Stimulated activated CD4-positive, alpha-beta T cell treated with anti-CD3 and anti-CD28 coated beads, Interleukin-15, amount 100 ng/mL, for 24 hours (primary cell): ENCODE measurements around the gene GABRP.
"Not testable (repeated sequence)": the region's sequence is repeated elsewhere in the genome, so short reads cannot be mapped to it uniquely, and the experiment has no call there.

ENCODE experiments used
- DNase-seq: peaks from one replicate; pipeline ENCODE4 v3.0.0-alpha.2; 2020

The GABRP gene

GRCh38 chr5:170795154-170795553, 11.6 kb downstream of the GABRP start:
- no peak for DNase-seq

GRCh38 chr5:170805666-170806065, 22.1 kb downstream of the GABRP start:
- DNase-seq, result no peak

DNA sequence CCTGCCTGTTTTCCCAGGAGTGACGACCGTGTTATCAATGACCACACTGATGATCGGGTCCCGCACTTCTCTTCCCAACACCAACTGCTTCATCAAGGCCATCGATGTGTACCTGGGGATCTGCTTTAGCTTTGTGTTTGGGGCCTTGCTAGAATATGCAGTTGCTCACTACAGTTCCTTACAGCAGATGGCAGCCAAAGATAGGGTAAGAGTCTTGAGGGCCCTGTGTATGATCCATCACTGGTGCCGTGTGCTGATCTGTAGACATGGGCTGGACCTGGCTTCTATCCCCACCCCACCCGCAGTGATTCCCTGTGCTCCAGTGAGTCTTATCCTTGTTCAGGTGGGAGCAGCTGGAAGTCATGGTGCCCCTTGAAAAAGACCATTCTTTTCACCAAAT, 26.0 kb downstream of the GABRP start:
- DNase-seq, result no peak

DNA sequence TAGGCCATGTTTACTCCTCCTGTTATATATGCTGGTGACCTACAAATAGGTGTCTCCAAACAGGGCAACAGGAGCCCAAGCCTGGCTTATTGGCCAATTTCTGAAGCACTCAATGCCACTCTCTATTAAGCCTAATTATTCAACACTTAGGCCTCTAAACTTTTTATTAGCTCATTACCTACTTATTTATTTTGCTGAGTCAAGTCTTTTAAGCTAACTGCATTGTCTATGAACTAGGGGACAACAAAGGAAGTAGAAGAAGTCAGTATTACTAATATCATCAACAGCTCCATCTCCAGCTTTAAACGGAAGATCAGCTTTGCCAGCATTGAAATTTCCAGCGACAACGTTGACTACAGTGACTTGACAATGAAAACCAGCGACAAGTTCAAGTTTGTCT, 28.2 kb downstream of the GABRP start:
- no peak for DNase-seq

- no peak for DNase-seq
Measured at GRCh38 chr5:170813231-170813630, 29.7 kb downstream of the GABRP start.

GRCh38 chr5:170817195-170817594, 33.7 kb downstream of the GABRP start:
- no peak for DNase-seq

- no peak for DNase-seq
Measured at GRCh38 chr5:170818232-170818631, 34.7 kb downstream of the GABRP start.

- DNase-seq, result no peak
Measured at GRCh38 chr5:170819824-170820223, 36.3 kb downstream of the GABRP start.

- no peak for DNase-seq
Measured at GRCh38 chr5:170821257-170821800, 37.8 kb downstream of the GABRP start.

DNA sequence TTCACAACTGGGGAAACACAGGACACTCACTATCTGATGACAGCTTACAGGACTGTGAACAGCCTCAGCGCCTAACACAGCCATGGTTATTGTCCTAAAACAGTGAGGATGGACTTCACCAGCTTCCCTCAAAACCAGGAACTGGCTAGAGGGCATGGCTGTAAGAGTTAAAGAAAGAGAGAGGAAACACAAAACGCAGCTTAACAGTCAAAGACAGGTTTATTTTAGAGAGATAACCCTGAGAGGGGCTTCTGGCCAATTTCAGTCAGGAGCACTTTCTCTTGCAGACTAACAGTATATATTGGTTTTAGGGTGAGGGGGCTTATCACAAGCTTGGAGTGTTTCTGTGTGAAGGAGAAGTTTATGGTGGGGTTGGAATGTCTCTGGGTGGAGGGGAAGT, 42.6 kb downstream of the GABRP start:
- no peak for DNase-seq

- no peak for DNase-seq
Measured at GRCh38 chr5:170832241-170832640, 48.7 kb downstream of the GABRP start.

DNA sequence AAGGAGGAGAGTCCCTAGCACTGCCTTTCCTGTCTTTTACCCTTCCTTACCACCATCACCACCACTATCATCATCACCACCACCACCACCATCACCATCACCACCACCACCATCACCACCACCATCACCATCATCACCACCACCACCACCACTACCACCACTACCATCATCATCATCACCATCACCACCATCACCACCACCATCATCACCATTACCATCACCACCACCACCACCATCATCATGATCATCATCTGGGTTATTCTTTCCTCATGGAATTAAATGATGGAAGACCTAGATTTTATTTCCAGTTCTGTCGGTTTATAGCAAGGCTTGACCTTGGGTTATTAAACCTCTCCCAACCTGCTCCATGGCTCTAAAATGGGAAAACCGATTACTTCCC, 50.5 kb downstream of the GABRP start:
- not testable (repeated sequence) for DNase-seq

- no peak for DNase-seq
Measured at GRCh38 chr5:170836226-170836625, 52.7 kb downstream of the GABRP start.

GRCh38 chr5:170843870-170844269, 60.3 kb downstream of the GABRP start:
- DNase-seq, result no peak

- DNase-seq, result no peak
Measured at GRCh38 chr5:170844651-170845050, 61.1 kb downstream of the GABRP start.

DNA sequence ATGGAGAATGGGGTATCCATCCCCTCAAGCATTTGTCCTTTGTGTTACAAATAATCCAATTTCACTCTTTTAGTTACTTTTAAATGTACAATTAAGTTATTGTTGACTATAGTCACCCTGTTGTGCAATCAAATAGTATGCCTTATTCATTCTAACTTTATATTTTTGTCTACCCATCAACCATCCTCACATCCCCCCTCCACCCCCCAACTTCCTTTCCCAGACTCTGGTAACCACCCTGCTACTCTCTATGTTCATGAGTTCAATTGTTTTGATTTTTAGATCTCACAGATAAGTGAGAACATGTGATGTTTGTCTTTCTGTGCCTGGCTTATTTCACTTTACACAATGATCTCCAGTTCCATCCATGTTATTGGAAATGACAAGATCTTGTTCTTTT, 62.9 kb downstream of the GABRP start:
- no peak for DNase-seq

DNA sequence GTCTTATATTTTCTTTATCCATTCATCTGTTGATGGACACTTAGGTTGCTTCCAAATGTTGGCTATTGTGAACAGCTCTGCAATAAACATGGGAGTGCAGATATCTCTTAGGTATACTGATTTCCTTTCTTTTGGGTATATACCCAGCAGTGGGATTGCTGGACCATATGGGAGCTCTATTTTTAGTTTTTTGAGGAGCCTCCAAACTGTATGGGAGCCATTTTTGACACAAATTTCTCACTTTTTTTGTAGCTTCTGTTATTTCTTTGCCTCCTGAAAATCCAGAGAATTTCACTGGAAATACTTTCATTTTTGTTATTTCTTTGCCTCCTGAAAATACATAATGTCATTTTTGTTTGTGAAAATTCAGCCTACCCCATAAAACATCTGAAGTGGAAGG, 63.3 kb downstream of the GABRP start:
- DNase-seq, result no peak

DNA sequence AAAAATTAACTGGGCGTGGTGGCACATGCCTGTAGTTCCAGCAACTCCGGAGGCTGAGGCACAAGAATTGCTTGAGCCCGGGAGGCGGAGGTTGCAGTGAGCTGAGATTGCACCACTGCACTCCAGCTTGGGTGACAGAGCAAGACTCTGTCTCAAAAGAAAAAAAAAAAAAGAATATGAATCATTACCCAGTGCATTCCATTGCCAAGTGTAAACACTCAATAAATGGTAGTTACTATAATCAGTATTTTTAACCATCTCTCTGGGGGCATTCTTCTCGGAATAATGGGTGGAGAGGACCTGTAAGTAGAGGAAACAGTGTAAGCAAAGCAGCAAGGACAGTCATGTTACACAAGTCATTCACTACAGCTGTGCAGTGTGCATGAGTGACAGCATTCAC, 64.5 kb downstream of the GABRP start:
- no peak for DNase-seq

DNA sequence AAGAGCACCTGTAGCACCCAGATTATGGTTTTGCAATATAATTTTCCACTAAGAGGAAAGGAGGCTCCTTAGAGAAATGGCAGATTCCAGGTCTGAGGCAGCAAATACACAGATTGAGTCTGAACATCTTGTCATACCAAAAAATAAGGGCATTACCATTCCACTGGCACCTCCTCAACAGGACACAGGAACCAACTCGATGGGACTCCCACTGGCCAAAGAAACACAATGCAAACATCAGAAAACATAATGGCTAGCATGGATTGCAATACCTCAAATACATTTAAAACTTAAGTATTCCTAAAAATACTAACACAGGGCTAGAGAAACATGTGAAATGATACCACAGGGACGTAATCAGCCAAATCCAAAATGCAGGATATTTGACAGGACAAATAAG, 65.8 kb downstream of the GABRP start:
- DNase-seq, result no peak

GRCh38 chr5:170854566-170854965, 71.0 kb downstream of the GABRP start:
- no peak for DNase-seq

GRCh38 chr5:170857066-170857465, 73.5 kb downstream of the GABRP start:
- DNase-seq, result no peak

DNA sequence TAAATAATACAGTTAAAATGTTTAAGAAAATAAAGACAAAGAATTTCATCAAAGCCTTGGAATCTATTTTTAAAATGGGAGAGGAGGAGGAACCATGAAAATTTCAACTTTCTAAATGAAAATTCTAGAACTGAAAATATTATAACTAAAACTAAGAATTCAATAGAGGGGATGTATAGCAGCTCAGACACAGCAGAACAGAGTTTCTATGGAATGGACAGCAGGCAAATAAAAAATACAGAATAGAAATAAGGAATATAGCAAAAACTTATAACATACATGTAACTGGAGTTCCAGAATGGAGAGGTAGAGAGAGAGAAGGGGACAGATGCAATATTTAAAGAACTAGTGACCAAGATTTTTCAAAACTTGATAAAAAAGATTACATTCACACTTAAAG, 76.9 kb downstream of the GABRP start:
- no peak for DNase-seq

GRCh38 chr5:170860818-170861666, 77.5 kb downstream of the GABRP start:
- no peak for DNase-seq

- DNase-seq, result no peak
Measured at GRCh38 chr5:170861667-170861916, 78.1 kb downstream of the GABRP start.
